ENCODE data around the gene GABPB1. TPM values are rescaled to one million over a fixed set of nuclear protein-coding genes. Genes with fewer than 3 reads are reported as not detected.
A peak's percentile ranks its signal among the peaks of the same experiment; 100 is the strongest.

The GABPB1 gene
- total and polyA plus RNA-seq, 2 of the 13 experiments (the other 11 are each of a cell fraction or from before 2014, with no cell fraction given) = 17.5 to 39.5 TPM

DNA sequence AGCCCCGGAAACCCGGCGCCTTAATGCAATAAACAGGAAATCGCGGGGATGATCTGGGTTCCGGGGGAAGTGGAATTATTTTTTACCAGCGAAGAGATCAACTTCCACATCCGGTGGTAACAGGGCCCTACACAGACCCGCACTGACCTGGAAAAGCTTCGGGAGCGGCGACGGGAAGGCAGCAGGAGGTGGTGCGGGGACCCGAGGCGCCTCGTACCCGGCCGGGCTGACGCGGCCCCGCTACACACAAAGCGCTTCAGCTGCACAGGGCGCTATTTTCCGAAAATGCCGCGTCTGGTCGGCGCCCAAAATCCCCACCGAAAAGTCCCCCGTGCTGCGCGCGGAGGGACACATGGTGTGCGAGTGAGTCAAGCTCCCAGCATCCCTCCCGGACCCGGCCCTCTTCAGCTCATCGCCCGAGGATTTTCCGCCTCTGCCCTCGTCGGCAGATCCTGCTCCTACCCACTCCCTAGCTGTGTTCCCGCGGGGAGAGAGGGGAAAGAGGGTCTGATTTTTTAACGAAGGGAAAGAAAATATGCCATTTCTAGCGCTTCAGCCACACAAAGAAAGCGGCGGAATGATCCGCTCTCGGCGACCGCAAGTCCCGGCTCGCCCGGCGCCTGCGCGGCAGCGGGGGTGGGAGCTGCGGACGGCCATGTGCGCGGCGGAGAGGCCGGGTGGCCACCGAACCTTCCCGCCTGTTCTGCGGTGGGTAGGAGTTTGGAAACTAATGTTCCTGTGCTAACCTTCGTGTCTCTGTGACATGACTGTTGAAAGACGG, at the start of gene GABPB1 (continued):
- TF ChIP-seq, protein P1, sequence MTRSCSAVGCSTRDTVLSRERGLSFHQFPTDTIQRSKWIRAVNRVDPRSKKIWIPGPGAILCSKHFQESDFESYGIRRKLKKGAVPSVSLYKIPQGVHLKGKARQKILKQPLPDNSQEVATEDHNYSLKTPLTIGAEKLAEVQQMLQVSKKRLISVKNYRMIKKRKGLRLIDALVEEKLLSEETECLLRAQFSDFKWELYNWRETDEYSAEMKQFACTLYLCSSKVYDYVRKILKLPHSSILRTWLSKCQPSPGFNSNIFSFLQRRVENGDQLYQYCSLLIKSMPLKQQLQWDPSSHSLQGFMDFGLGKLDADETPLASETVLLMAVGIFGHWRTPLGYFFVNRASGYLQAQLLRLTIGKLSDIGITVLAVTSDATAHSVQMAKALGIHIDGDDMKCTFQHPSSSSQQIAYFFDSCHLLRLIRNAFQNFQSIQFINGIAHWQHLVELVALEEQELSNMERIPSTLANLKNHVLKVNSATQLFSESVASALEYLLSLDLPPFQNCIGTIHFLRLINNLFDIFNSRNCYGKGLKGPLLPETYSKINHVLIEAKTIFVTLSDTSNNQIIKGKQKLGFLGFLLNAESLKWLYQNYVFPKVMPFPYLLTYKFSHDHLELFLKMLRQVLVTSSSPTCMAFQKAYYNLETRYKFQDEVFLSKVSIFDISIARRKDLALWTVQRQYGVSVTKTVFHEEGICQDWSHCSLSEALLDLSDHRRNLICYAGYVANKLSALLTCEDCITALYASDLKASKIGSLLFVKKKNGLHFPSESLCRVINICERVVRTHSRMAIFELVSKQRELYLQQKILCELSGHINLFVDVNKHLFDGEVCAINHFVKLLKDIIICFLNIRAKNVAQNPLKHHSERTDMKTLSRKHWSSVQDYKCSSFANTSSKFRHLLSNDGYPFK (CRISPR knock-in tag; IDR thresholded peaks at IDR 0.05; ENCODE audit: borderline replicate concordance) = peak; percentile 86; the same call in 1 of the 2 replicates
- TF ChIP-seq MAZ (IDR thresholded peaks at IDR 0.05; ENCODE audit: borderline replicate concordance, low read depth, low read length) (no peak), MAZ (CRISPR knock-in tag; IDR thresholded peaks at IDR 0.05; ENCODE audit: low read depth) (peak; percentile 79), RBM22 (optimal IDR thresholded peaks at IDR 0.05; ENCODE audit: low read length) (peak; percentile 82), TBL1XR1 (IDR thresholded peaks at IDR 0.05; ENCODE audit: borderline replicate concordance, low read length, partially characterized antibody) (no peak), ZNF382 (CRISPR knock-in tag; IDR thresholded peaks at IDR 0.05; ENCODE audit: borderline replicate concordance) (no peak), ZNF530 (CRISPR knock-in tag; IDR thresholded peaks at IDR 0.05; ENCODE audit: low read depth) (no peak), GATA4 (IDR thresholded peaks at IDR 0.05; ENCODE audit: borderline replicate concordance, low read depth) (0 out of 2 replicates have a peak, but pooled peaks have one; percentile 47), ZNF317 (CRISPR knock-in tag; IDR thresholded peaks at IDR 0.05) (peak; percentile 90)
- TF ChIP-seq, protein P2, sequence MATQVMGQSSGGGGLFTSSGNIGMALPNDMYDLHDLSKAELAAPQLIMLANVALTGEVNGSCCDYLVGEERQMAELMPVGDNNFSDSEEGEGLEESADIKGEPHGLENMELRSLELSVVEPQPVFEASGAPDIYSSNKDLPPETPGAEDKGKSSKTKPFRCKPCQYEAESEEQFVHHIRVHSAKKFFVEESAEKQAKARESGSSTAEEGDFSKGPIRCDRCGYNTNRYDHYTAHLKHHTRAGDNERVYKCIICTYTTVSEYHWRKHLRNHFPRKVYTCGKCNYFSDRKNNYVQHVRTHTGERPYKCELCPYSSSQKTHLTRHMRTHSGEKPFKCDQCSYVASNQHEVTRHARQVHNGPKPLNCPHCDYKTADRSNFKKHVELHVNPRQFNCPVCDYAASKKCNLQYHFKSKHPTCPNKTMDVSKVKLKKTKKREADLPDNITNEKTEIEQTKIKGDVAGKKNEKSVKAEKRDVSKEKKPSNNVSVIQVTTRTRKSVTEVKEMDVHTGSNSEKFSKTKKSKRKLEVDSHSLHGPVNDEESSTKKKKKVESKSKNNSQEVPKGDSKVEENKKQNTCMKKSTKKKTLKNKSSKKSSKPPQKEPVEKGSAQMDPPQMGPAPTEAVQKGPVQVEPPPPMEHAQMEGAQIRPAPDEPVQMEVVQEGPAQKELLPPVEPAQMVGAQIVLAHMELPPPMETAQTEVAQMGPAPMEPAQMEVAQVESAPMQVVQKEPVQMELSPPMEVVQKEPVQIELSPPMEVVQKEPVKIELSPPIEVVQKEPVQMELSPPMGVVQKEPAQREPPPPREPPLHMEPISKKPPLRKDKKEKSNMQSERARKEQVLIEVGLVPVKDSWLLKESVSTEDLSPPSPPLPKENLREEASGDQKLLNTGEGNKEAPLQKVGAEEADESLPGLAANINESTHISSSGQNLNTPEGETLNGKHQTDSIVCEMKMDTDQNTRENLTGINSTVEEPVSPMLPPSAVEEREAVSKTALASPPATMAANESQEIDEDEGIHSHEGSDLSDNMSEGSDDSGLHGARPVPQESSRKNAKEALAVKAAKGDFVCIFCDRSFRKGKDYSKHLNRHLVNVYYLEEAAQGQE (IDR thresholded peaks at IDR 0.05; ENCODE audit: borderline replicate concordance in 1 of 2, low read depth in 1 of 2, low read length in 2 of 2) = peak in 1 of 2 experiments; percentile 60; a peak in 1 of 4 replicates
- TF ChIP-seq, protein P3, sequence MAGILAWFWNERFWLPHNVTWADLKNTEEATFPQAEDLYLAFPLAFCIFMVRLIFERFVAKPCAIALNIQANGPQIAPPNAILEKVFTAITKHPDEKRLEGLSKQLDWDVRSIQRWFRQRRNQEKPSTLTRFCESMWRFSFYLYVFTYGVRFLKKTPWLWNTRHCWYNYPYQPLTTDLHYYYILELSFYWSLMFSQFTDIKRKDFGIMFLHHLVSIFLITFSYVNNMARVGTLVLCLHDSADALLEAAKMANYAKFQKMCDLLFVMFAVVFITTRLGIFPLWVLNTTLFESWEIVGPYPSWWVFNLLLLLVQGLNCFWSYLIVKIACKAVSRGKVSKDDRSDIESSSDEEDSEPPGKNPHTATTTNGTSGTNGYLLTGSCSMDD (CRISPR knock-in tag; IDR thresholded peaks at IDR 0.05) = peak; percentile 78; the same call in 1 of the 2 replicates
- TF ChIP-seq, protein P4, sequence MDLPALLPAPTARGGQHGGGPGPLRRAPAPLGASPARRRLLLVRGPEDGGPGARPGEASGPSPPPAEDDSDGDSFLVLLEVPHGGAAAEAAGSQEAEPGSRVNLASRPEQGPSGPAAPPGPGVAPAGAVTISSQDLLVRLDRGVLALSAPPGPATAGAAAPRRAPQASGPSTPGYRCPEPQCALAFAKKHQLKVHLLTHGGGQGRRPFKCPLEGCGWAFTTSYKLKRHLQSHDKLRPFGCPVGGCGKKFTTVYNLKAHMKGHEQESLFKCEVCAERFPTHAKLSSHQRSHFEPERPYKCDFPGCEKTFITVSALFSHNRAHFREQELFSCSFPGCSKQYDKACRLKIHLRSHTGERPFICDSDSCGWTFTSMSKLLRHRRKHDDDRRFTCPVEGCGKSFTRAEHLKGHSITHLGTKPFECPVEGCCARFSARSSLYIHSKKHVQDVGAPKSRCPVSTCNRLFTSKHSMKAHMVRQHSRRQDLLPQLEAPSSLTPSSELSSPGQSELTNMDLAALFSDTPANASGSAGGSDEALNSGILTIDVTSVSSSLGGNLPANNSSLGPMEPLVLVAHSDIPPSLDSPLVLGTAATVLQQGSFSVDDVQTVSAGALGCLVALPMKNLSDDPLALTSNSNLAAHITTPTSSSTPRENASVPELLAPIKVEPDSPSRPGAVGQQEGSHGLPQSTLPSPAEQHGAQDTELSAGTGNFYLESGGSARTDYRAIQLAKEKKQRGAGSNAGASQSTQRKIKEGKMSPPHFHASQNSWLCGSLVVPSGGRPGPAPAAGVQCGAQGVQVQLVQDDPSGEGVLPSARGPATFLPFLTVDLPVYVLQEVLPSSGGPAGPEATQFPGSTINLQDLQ (CRISPR knock-in tag; IDR thresholded peaks at IDR 0.05) = 0 out of 2 replicates have a peak, but pooled peaks have one; percentile 65
- TF ChIP-seq, protein P5, sequence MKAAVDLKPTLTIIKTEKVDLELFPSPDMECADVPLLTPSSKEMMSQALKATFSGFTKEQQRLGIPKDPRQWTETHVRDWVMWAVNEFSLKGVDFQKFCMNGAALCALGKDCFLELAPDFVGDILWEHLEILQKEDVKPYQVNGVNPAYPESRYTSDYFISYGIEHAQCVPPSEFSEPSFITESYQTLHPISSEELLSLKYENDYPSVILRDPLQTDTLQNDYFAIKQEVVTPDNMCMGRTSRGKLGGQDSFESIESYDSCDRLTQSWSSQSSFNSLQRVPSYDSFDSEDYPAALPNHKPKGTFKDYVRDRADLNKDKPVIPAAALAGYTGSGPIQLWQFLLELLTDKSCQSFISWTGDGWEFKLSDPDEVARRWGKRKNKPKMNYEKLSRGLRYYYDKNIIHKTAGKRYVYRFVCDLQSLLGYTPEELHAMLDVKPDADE (CRISPR knock-in tag; IDR thresholded peaks at IDR 0.05) = 0 out of 2 replicates have a peak, but pooled peaks have one; percentile 16

Measured in HepG2 (cell line).